Calu3 (cell line): ENCODE measurements around the gene ST8SIA1. TPM values are rescaled to one million over a fixed set of nuclear protein-coding genes. Genes with fewer than 3 reads are reported as not detected.

ENCODE experiments used
- BruUV-seq: library from RNA; stranded (reverse); fragments of 400-500 nt; replicated peaks from 2 replicates; lab custom pipeline; 2021; lab: Mats Ljungman, UMichigan
- CTCF ChIA-PET: fragments of 300-600 bp; sonication (Branson Sonifier 250); formaldehyde crosslinking; loops from one replicate; lab custom pipeline; 2022; ENCODE audit warnings: antibody characterized with exemption; lab: Charles Lee
- DNase-seq: peaks from one replicate; pipeline ENCODE4 v3.0.0; 2022
- H3K27ac Mint-ChIP-seq: one replicate; pipeline ENCODE4 v1.8.0; 2022; ENCODE audit warnings: mixed read lengths; ENCODE audit not compliant: unreplicated experiment
- H3K27me3 Mint-ChIP-seq: one replicate; pipeline ENCODE4 v1.8.0; 2022; ENCODE audit warnings: mixed read lengths; ENCODE audit not compliant: unreplicated experiment
- H3K36me3 Mint-ChIP-seq: one replicate; pipeline ENCODE4 v1.8.0; 2022; ENCODE audit warnings: mild to moderate bottlenecking, moderate library complexity, mixed read lengths; ENCODE audit not compliant: insufficient read depth, unreplicated experiment
- H3K4me1 Mint-ChIP-seq: one replicate; pipeline ENCODE4 v1.8.0; 2022; ENCODE audit warnings: mild to moderate bottlenecking, low read depth, mixed read lengths; ENCODE audit not compliant: unreplicated experiment
- H3K4me3 Mint-ChIP-seq: one replicate; pipeline ENCODE4 v1.8.0; 2022; ENCODE audit warnings: mild to moderate bottlenecking, low read depth, moderate library complexity, mixed read lengths; ENCODE audit not compliant: unreplicated experiment
- H3K9me3 Mint-ChIP-seq: one replicate; pipeline ENCODE4 v1.8.0; 2022; ENCODE audit warnings: low read depth, mixed read lengths; ENCODE audit not compliant: unreplicated experiment
- CTCF ChIP-seq: fragments of 200-600 bp; IDR thresholded peaks from one replicate; pipeline ENCODE4 v1.8.0; 2022; ENCODE audit warnings: antibody characterized with exemption; ENCODE audit not compliant: unreplicated experiment
- intact Hi-C: fragments of 100-400 bp; cut with micrococcal nuclease; formaldehyde crosslinking; loops from one replicate; pipeline ENCODE4 v1.10.0; 2022; ENCODE audit not compliant: unreplicated experiment
- total RNA-seq: library from RNA; stranded (reverse); gene quantifications from 2 replicates; pipeline ENCODE4 v1.2.3, GENCODE V29; 2022

The ST8SIA1 gene
- total RNA-seq, 1 experiment from 2014 or later = not detected

- intact Hi-C loops = loop anchor here (10.0 kb wide), 1 partner anchor 203 kb away; no protein-coding TSS in a partner anchor
- Mint-ChIP-seq H3K9me3 (no peaks in the 10 kb centered on the region), H3K4me3 (no peak overlapping the region), H3K4me1 (no peaks in the 10 kb centered on the region), H3K36me3 (no peaks in the 10 kb centered on the region), H3K27me3 (no peaks in the 10 kb centered on the region), H3K27ac (no peak overlapping the region)
- DNase-seq = no peak
- no TSS peak for BruUV-seq
- CTCF ChIA-PET = interaction anchor here (0.7 kb wide), 1 partner anchor 212 kb away, joined by 3 read pairs; no protein-coding TSS in a partner anchor
- TF ChIP-seq CTCF = no peak
These were observed 102.7 kb downstream of the ST8SIA1 start for GRCh38 chr12:22231836-22232235.

- H3K27ac Mint-ChIP-seq = no peak overlapping the region
- BruUV-seq = no TSS peak
- no peaks in the 10 kb centered on the region for H3K9me3 Mint-ChIP-seq
- H3K27me3 Mint-ChIP-seq = no peaks in the 10 kb centered on the region
- intact Hi-C loops = loop anchor here (10.0 kb wide), 1 partner anchor 204 kb away; no protein-coding TSS in a partner anchor
- H3K36me3 Mint-ChIP-seq = no peaks in the 10 kb centered on the region
- no peak for TF ChIP-seq CTCF
- no peak overlapping the region for H3K4me3 Mint-ChIP-seq
- DNase-seq = no peak
- CTCF ChIA-PET = interaction anchor here (0.7 kb wide), 1 partner anchor 212 kb away, joined by 3 read pairs; no protein-coding TSS in a partner anchor
- H3K4me1 Mint-ChIP-seq = no peaks in the 10 kb centered on the region
These were observed 103.4 kb downstream of the ST8SIA1 start for GRCh38 chr12:22231078-22231477.

- Mint-ChIP-seq H3K27me3 (no peaks in the 10 kb centered on the region), H3K4me3 (no peak overlapping the region), H3K27ac (no peak overlapping the region), H3K36me3 (no peaks in the 10 kb centered on the region), H3K9me3 (no peaks in the 10 kb centered on the region), H3K4me1 (no peaks in the 10 kb centered on the region)
- BruUV-seq = no TSS peak
- intact Hi-C loops = loop anchor here (10.0 kb wide), 1 partner anchor 204 kb away; no protein-coding TSS in a partner anchor
- no peak for TF ChIP-seq CTCF
- CTCF ChIA-PET = interaction anchor here (0.6 kb wide), 1 partner anchor 1816 kb away, joined by 3 read pairs; no protein-coding TSS in a partner anchor
- no peak for DNase-seq
These were observed 104.2 kb downstream of the ST8SIA1 start for GRCh38 chr12:22230280-22230794.

- intact Hi-C loops = loop anchor here (10.0 kb wide), 1 partner anchor 205 kb away; no protein-coding TSS in a partner anchor
- no peaks in the 10 kb centered on the region for H3K4me1 Mint-ChIP-seq
- H3K9me3 Mint-ChIP-seq = no peaks in the 10 kb centered on the region
- no peak overlapping the region for H3K4me3 Mint-ChIP-seq
- no peak for DNase-seq
- no TSS peak for BruUV-seq
- H3K27me3 Mint-ChIP-seq = no peaks in the 10 kb centered on the region
- no peak overlapping the region for H3K27ac Mint-ChIP-seq
- TF ChIP-seq CTCF = no peak
- H3K36me3 Mint-ChIP-seq = no peaks in the 10 kb centered on the region
- CTCF ChIA-PET = interaction anchor here (0.6 to 0.7 kb wide), 2 partner anchors 157 to 1817 kb away, joined by 3 to 4 read pairs; no protein-coding TSS in a partner anchor
These were observed 104.7 kb downstream of the ST8SIA1 start for GRCh38 chr12:22229652-22230279.
